ENCODE measurements around the gene ME3. TPM values are rescaled to one million over a fixed set of nuclear protein-coding genes. Genes with fewer than 3 reads are reported as not detected.

Gene ME3
- total RNA-seq, 1 donor from 2014 or later, result 33.4 TPM

DNA sequence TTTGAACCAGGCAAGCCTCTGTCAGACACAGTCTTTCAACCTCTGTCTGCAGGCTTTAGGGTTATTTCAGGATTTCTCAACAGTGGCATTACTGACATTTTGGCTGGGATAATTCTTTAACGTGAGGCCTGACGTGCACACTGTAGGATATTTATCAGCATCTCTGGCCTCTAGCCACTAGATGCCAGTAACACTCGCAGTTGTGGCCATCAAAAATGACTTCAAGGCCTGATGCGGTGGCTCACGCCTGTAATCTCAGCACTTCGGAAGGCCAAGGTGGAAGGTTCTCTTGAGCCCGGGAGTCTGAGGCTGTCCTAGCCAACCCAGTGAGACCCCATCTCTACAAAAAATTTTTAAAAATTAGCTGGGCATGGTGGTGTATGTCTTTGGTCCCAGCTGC is 184.7 kb downstream of the ME3 start:
- Histone ChIP-seq H3K36me3 (no peaks in the 10 kb centered on the region), H3K9me3 (replicated peaks) (no peaks in the 10 kb centered on the region), H3K27ac (replicated peaks) (no peak overlapping the region), H3K4me3 (no peak overlapping the region), H3K27me3 (ENCODE audit: low read depth) (no peaks in the 10 kb centered on the region), H3K4me1 (peaks cover 32% of the 10 kb centered on the region)
- TF ChIP-seq CTCF (IDR thresholded peaks at IDR 0.05; ENCODE audit: borderline replicate concordance), result no peak
- intact Hi-C loops (cut with micrococcal nuclease), result no loop called here
- no peak for DNase-seq

DNA sequence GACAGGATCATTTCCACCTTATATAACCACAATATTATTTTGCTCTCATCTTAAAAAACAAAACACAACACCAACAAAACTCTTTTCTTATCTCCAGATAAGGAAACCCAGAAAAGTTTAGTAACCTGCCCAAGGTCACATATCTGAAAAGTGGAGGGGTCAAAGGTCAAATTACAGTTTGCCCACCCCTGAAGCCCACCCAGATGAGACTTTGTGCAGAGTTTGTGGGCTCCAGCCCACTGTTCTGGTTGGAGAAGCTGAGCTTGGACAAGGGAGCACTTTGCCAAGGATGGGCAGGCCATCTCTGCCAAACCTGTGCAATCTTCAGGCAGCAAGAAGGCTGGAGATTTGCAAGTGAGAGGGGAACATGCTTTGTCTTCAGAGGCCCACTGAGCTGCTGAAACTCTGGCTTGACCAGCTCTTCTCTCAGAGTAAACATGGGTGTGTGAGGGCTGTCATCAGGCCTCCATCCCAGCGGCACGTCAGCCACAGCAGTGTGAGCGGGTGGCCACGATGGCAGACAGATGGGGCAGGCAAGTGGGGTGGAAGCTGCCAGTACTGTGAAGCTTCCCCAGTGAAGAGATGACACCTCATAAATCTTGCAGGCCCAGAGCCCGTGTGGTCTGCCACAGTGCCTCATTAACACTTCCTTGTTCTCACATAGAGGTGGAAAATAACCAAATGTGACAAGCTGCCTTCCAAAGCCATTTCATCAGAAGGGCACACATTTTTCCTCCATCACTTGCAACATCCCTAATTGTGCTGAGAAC is 186.0 kb downstream of the ME3 start:
- Histone ChIP-seq H3K36me3 (no peaks in the 10 kb centered on the region), H3K9me3 (replicated peaks) (no peaks in the 10 kb centered on the region), H3K4me3 (no peak overlapping the region), H3K27me3 (ENCODE audit: low read depth) (no peaks in the 10 kb centered on the region), H3K4me1 (peaks cover 35% of the 10 kb centered on the region), H3K27ac (replicated peaks) (no peak overlapping the region)
- no peak for TF ChIP-seq CTCF (IDR thresholded peaks at IDR 0.05; ENCODE audit: borderline replicate concordance)
- intact Hi-C loops (cut with micrococcal nuclease), result no loop called here
- no peak for DNase-seq

GRCh38 chr11:86484795-86485166 is 187.6 kb downstream of the ME3 start:
- Histone ChIP-seq H3K4me3 (no peak overlapping the region), H3K9me3 (replicated peaks) (no peaks in the 10 kb centered on the region), H3K4me1 (peaks cover 37% of the 10 kb centered on the region), H3K27me3 (ENCODE audit: low read depth) (no peaks in the 10 kb centered on the region), H3K36me3 (no peaks in the 10 kb centered on the region), H3K27ac (replicated peaks) (peak overlapping the region; percentile 74)
- no peak for DNase-seq
- no peak for TF ChIP-seq CTCF (IDR thresholded peaks at IDR 0.05; ENCODE audit: borderline replicate concordance)
- intact Hi-C loops (cut with micrococcal nuclease), result no loop called here

GRCh38 chr11:86483940-86484794 is 188.2 kb downstream of the ME3 start:
- TF ChIP-seq CTCF (IDR thresholded peaks at IDR 0.05; ENCODE audit: borderline replicate concordance), result no peak
- Histone ChIP-seq H3K4me3 (no peak overlapping the region), H3K36me3 (no peaks in the 10 kb centered on the region), H3K27me3 (ENCODE audit: low read depth) (no peaks in the 10 kb centered on the region), H3K9me3 (replicated peaks) (no peaks in the 10 kb centered on the region), H3K27ac (replicated peaks) (peak overlapping the region; percentile 74), H3K4me1 (peaks cover 37% of the 10 kb centered on the region)
- DNase-seq, result peak; percentile 35
- intact Hi-C loops (cut with micrococcal nuclease), result no loop called here

DNA sequence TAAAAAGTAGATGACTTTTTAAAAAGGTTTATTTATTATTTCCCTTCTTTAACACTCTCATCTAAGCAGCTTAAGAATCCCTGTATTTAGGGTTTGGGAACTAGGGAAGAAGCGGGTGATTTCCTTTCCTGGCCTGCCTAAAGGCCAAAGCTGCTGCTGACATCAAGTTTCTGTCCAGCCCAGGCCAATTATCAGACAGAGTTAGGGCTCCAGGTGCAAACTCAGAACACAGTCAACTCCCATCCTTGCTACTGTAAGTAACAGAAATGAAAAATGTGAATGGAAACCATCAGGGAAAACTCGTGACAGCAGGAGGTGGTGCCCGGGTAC is 188.8 kb downstream of the ME3 start:
- no peak for TF ChIP-seq CTCF (IDR thresholded peaks at IDR 0.05; ENCODE audit: borderline replicate concordance)
- Histone ChIP-seq H3K9me3 (replicated peaks) (no peaks in the 10 kb centered on the region), H3K27ac (replicated peaks) (peak overlapping the region; percentile 74), H3K4me1 (peaks cover 43% of the 10 kb centered on the region), H3K36me3 (no peaks in the 10 kb centered on the region), H3K4me3 (no peak overlapping the region), H3K27me3 (ENCODE audit: low read depth) (no peaks in the 10 kb centered on the region)
- intact Hi-C loops (cut with micrococcal nuclease), result no loop called here
- DNase-seq, result no peak
